Smooth muscle cell of the brain vasculature (primary cell): ENCODE data around the gene FAM222B.

ENCODE experiments used
- DNase-seq: peaks from one replicate; pipeline ENCODE4 v3.0.0-alpha.2; 2012; ENCODE audit warnings: low read depth, low spot score

The FAM222B gene

GRCh38 chr17:28714281-28714680 lies 128.3 kb downstream of the FAM222B start:
- no peak for DNase-seq

DNA sequence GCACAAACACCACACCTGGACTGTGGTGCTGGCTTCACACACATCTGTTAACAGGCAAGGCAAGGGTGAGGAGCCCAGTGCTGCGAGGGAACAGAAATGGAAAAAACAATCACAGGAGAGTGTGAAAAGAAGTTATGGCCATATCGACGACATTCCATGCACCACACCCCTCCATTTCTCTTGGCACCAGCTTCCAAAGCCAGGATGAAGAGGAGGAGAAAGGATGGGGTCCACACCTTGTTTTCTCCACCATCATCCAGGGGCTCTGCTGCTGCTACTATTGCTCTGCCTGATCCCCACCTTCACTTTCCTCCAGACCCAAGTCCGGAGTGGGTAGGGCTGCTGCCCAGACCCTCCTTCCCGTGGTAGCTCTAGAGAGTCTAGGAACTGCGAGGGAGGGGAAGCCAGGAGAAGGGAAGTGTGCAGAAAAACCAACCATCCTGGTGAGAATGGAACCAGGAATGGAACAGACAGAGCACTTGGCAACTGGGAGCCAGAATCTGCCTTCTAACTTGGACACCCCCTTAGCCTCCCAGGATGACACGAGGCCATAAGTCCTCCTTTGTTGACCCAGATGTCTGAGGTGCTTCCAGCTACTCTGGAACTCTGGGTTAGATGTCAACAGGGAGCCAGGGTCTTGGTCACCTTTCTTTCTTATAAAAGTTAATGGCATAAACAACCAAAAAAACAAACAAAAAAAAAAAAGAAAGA lies 129.7 kb downstream of the FAM222B start:
- no peak for DNase-seq

- DNase-seq: no peak
These were observed 130.4 kb downstream of the FAM222B start for GRCh38 chr17:28712032-28712704.

- DNase-seq: no peak
These were observed 130.9 kb downstream of the FAM222B start, which contains the start of gene PROCA1 for GRCh38 chr17:28711723-28712031. PROCA1 (minus strand) TSS chr17:28711888; CDS start chr17:28711660, 228 bp downstream.

DNA sequence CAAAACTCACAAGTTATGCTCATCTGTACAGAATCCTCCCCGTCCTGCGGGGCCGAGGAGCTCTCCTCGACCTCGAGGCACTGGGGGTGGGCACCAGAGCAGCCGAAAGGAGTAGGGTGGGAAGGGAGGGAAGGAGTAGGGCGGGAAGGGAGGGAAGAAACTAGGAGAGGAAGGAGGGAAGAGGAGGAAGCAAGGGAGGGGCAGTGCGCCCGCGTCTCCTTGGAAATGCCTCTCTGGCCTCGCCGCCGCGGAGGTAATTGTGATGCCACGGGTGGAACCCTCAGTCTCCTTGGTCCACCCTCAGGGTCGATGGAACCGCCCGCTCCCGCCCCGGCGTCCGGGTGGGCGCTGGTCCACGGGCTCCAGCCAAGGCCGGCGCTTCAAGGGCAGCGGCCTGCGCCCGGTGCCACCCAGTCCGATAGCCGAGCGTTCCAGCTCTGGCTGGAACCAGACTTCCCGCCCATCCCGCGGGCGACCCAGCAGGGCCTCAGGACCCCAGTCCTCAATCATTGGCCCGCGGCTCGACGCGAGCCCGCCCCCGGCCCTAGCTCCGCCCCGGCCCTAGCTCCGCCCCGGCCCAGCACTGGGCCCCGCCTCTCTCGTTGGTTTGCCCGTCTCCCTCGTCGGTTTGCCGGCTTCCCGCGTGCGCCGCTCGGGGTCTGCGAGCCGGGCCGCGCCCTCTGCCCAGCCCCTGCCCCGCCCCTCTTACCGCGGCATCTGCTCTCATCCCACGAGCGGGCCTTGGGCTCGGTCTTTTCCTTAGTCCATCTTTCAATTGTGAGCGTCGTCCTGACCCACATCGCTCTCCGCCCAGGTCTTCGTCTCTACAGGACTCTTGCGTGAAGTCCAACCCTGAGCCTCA lies 131.5 kb downstream of the FAM222B start:
- DNase-seq: peak; percentile 81

DNA sequence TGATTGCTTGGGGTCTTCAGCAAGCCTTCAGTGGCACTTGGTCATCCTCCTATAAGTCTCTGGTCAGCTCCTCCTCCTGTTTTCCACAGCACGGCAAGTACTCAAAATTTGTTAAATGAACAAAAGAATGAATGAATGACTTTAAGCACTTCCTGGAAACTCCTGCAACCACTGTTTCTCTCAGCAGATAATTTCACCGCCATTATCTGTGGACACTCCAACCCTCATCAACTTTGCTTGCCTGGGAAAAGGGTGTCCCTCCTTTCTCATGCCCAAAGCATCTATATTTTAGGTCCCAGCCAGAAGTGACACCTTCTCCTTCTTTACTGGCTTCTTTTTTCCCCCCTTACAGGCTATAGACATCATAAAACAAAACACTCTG lies 135.3 kb downstream of the FAM222B start:
- DNase-seq: no peak

GRCh38 chr17:28706471-28707338 lies 135.9 kb downstream of the FAM222B start:
- no peak for DNase-seq
